ENCODE data around the gene PODN. TPM values are rescaled to one million over a fixed set of nuclear protein-coding genes. Genes with fewer than 3 reads are reported as not detected.

Gene PODN
- total RNA-seq, 1 experiment from 2014 or later, result 0.17 TPM

DNA sequence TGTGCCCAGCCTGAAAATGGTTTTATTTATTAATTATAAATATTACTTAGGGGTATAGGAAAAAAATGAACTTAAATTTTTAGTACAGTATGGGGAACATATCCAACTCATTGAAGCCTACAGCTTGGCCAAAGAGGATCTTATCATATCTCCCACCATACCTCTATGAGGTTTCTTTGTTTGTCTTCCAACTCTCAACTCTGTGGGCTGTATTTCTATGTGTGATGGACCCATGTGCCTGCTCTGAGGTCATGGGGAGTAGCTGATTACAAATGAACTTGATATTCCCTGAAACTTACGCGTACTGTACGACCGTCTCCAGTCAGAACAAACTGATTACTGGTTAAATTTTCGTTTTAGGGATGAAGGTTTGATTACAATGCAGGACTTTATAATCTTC lies 41.4 kb upstream of the PODN start:
- no CpG with 5 or more reads among the region's 5 CpGs for WGBS (ENCODE audit: extremely low coverage, insufficient read length, low lambda C conversion rate)
- peaks cover 1 to 7% of the 10 kb centered on the region in 2 experiments for H3K4me1 Mint-ChIP-seq

More for the DNA sequence above, 41.4 kb upstream of the PODN start:
- Histone ChIP-seq H2BK15ac (ENCODE audit: low read depth, low read length) (no peak overlapping the region), H3T11ph (ENCODE audit: low read length) (no peak overlapping the region), H3K56ac (ENCODE audit: insufficient read length, low read depth, low read length) (no peak overlapping the region), H3K9me3 (ENCODE audit: control insufficient read depth, low read depth, low read length) (no peaks in the 10 kb centered on the region), H2AFZ (ENCODE audit: low read length) (no peak overlapping the region), H3K27ac (ENCODE audit: insufficient read length, low read depth, low read length) (no peak overlapping the region), H3K4me1 (ENCODE audit: insufficient read depth, low read length) (peaks cover under 1% of the 10 kb centered on the region; the same call in 1 of the 2 replicates), H2BK20ac (ENCODE audit: low read depth, low read length, poor library complexity, severe bottlenecking) (no peak overlapping the region), H2AK5ac (ENCODE audit: insufficient read length, low read length) (no peak overlapping the region), H3K23me2 (ENCODE audit: insufficient read length, low read depth, low read length, poor library complexity, severe bottlenecking) (no peaks in the 10 kb centered on the region), H4K20me1 (ENCODE audit: control insufficient read depth, insufficient read depth, insufficient read length) (no peaks in the 10 kb centered on the region), H2BK5ac (ENCODE audit: insufficient read length, low read length) (no peak overlapping the region), H4K5ac (ENCODE audit: insufficient read length, low read depth, low read length) (no peak overlapping the region), H3K18ac (ENCODE audit: insufficient read length, low read depth, low read length) (no peak overlapping the region), H2BK12ac (ENCODE audit: insufficient read length, low read depth, low read length) (no peak overlapping the region), H3K14ac (ENCODE audit: insufficient read depth, low read length) (no peak overlapping the region), H3K79me1 (ENCODE audit: insufficient read depth, low read depth, low read length, poor library complexity, severe bottlenecking) (no peaks in the 10 kb centered on the region), H4K91ac (ENCODE audit: insufficient read length, low read depth, low read length) (no peak overlapping the region), H3K4ac (ENCODE audit: low read depth, low read length) (no peak overlapping the region), H3K79me2 (ENCODE audit: insufficient read depth, low read length) (no peaks in the 10 kb centered on the region), H3K23ac (ENCODE audit: insufficient read length, low read depth, low read length) (no peak overlapping the region), H3K9ac (ENCODE audit: extremely low read depth, insufficient read length, low read length) (no peak overlapping the region), H2BK120ac (ENCODE audit: low read depth, low read length, poor library complexity, severe bottlenecking) (no peak overlapping the region), H4K8ac (replicated peaks; ENCODE audit: insufficient read length, low read depth, low read length) (no peak overlapping the region), H3K4me2 (ENCODE audit: insufficient read depth, insufficient read length, low read length) (no peak overlapping the region), H3K27me3 (ENCODE audit: insufficient read depth, low read length) (no peaks in the 10 kb centered on the region)
- no peak overlapping the region for H3K4me3 Mint-ChIP-seq
- no peak for DNase-seq
- no peaks in the 10 kb centered on the region for H3K36me3 Mint-ChIP-seq (ENCODE audit: insufficient read depth in 1 of 3, low read depth in 3 of 3)
- H3K9me3 Mint-ChIP-seq, result no peaks in the 10 kb centered on the region
- TF ChIP-seq, protein P1, sequence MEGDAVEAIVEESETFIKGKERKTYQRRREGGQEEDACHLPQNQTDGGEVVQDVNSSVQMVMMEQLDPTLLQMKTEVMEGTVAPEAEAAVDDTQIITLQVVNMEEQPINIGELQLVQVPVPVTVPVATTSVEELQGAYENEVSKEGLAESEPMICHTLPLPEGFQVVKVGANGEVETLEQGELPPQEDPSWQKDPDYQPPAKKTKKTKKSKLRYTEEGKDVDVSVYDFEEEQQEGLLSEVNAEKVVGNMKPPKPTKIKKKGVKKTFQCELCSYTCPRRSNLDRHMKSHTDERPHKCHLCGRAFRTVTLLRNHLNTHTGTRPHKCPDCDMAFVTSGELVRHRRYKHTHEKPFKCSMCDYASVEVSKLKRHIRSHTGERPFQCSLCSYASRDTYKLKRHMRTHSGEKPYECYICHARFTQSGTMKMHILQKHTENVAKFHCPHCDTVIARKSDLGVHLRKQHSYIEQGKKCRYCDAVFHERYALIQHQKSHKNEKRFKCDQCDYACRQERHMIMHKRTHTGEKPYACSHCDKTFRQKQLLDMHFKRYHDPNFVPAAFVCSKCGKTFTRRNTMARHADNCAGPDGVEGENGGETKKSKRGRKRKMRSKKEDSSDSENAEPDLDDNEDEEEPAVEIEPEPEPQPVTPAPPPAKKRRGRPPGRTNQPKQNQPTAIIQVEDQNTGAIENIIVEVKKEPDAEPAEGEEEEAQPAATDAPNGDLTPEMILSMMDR (conservative IDR thresholded peaks at IDR 0.05), result no peak
- no peak overlapping the region for H3K27ac Mint-ChIP-seq
- H3K27me3 Mint-ChIP-seq (ENCODE audit: low read depth), result no peaks in the 10 kb centered on the region

Data from H9 (cell line).